Measurements from ENCODE around the gene TSC22D2. TPM values are rescaled to one million over a fixed set of nuclear protein-coding genes. Genes with fewer than 3 reads are reported as not detected.

Gene TSC22D2
- total and polyA plus RNA-seq, 11 donors = 11.5 to 55.8 (median 22.6) TPM

- intact Hi-C loops (cut with DNase I) = no loop called here
- Histone ChIP-seq H3K9me3 (no peaks in the 10 kb centered on the region), H3K27ac (no peak overlapping the region), H3K36me3 (no peaks in the 10 kb centered on the region), H3K4me1 (peaks cover 0 to 22% (median 10%) of the 10 kb centered on the region in 12 donors), H3K27me3 (no peaks in the 10 kb centered on the region), H3K4me3 (no peak overlapping the region)
- DNase-seq (no peak), ATAC-seq (no peak)
- TF ChIP-seq, protein P1, sequence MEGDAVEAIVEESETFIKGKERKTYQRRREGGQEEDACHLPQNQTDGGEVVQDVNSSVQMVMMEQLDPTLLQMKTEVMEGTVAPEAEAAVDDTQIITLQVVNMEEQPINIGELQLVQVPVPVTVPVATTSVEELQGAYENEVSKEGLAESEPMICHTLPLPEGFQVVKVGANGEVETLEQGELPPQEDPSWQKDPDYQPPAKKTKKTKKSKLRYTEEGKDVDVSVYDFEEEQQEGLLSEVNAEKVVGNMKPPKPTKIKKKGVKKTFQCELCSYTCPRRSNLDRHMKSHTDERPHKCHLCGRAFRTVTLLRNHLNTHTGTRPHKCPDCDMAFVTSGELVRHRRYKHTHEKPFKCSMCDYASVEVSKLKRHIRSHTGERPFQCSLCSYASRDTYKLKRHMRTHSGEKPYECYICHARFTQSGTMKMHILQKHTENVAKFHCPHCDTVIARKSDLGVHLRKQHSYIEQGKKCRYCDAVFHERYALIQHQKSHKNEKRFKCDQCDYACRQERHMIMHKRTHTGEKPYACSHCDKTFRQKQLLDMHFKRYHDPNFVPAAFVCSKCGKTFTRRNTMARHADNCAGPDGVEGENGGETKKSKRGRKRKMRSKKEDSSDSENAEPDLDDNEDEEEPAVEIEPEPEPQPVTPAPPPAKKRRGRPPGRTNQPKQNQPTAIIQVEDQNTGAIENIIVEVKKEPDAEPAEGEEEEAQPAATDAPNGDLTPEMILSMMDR (IDR thresholded peaks at IDR 0.05) = no peak
- no peak for TF ChIP-seq POLR2A (IDR thresholded peaks at IDR 0.05)
- WGBS, 4 donors = 56 to 74% (median 62%) methylated on average over 1 of the region's 1 CpG
Observed at GRCh38 chr3:150393745-150394144, 14.4 kb upstream of the TSC22D2 start.

DNA sequence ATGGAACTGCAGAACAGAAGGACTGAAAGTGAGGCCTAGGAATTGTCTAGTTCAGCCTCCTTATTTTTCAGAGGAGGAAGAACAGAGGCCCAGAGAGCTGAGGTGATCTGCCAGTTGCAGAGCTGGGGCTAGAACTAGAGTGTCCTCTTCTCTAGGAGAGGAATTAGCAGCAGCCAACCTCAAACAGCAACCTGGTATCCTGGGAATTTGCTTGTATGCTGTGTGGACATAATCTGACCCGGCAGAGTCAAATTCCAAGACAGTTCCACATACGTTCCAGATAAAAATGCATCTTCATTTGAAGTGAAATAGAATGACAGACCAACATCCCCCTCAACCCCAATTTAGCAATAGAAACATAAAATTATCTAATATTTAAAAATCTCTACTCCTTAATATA, 13.5 kb upstream of the TSC22D2 start:
- no peaks in the 10 kb centered on the region for H3K9me3 ChIP-seq
- H3K4me1 ChIP-seq = peaks cover 0 to 14% (median 1%) of the 10 kb centered on the region in 12 donors
- intact Hi-C loops (cut with DNase I) = no loop called here
- H3K27ac ChIP-seq = no peak overlapping the region
- no peak for DNase-seq
- no peak overlapping the region for H3K4me3 ChIP-seq
- TF ChIP-seq, protein P1 (IDR thresholded peaks at IDR 0.05) = no peak
- no peak for TF ChIP-seq POLR2A (IDR thresholded peaks at IDR 0.05)
- no peak for ATAC-seq
- no peaks in the 10 kb centered on the region for H3K36me3 ChIP-seq
- no peaks in the 10 kb centered on the region for H3K27me3 ChIP-seq
- WGBS, 4 donors = 75 to 85% (median 78%) methylated on average over 2 of the region's 2 CpGs

DNA sequence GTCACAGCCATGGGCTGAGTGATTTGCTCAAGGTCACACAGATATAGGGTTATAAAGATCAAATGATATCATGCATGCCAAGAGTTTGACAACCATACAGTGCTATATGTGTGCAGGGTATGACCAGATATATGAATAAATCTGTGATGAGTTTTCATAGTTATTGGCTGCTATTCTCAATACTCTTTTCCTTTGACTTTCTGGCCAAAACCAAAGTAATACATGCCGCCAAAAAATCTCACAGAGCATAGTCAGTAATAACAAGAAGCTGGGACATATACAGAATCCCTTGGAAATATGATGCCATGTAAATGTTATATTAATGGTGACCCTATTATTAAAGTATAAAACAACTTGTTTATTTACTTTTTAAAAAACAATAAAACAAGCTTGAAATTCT, 11.6 kb upstream of the TSC22D2 start:
- H3K4me3 ChIP-seq = no peak overlapping the region
- peak overlapping the region in 1 of 12 donors; percentile 17 for H3K27ac ChIP-seq
- H3K4me1 ChIP-seq = peaks cover 0 to 14% (median 0%) of the 10 kb centered on the region in 12 donors
- TF ChIP-seq, protein P1 (IDR thresholded peaks at IDR 0.05) = no peak
- TF ChIP-seq POLR2A (IDR thresholded peaks at IDR 0.05) = no peak
- DNase-seq = no peak
- H3K36me3 ChIP-seq = no peaks in the 10 kb centered on the region
- ATAC-seq = no peak
- intact Hi-C loops (cut with DNase I) = no loop called here
- no peaks in the 10 kb centered on the region for H3K9me3 ChIP-seq
- H3K27me3 ChIP-seq = no peaks in the 10 kb centered on the region
- WGBS, 4 donors = 2 to 92% (median 33%) methylated on average over 1 of the region's 1 CpG

GRCh38 chr3:150396956-150397550, 11.0 kb upstream of the TSC22D2 start:
- H3K27ac ChIP-seq = peak overlapping the region in 1 of 12 donors; percentile 17
- no peaks in the 10 kb centered on the region for H3K9me3 ChIP-seq
- ATAC-seq (peak; percentile 48 to 82 (median 68)), DNase-seq (no peak)
- no peaks in the 10 kb centered on the region for H3K36me3 ChIP-seq
- no peak overlapping the region for H3K4me3 ChIP-seq
- no peaks in the 10 kb centered on the region for H3K27me3 ChIP-seq
- no peak for TF ChIP-seq POLR2A (IDR thresholded peaks at IDR 0.05)
- TF ChIP-seq, protein P1 (IDR thresholded peaks at IDR 0.05) = no peak
- H3K4me1 ChIP-seq = peaks cover 0 to 14% (median 0%) of the 10 kb centered on the region in 12 donors
- WGBS, 4 donors = 54 to 60% (median 57%) methylated on average over 3 of the region's 3 CpGs
- intact Hi-C loops (cut with DNase I) = no loop called here
